Activated CD4-positive, alpha-beta T cell treated with anti-CD3 and anti-CD28 coated beads for 48 hours (primary cell): Measurements from ENCODE around the gene KPRP.

Experiments
- DNase-seq: peaks from one replicate; pipeline ENCODE4 v3.0.0-alpha.2; 2020

The KPRP gene

DNA sequence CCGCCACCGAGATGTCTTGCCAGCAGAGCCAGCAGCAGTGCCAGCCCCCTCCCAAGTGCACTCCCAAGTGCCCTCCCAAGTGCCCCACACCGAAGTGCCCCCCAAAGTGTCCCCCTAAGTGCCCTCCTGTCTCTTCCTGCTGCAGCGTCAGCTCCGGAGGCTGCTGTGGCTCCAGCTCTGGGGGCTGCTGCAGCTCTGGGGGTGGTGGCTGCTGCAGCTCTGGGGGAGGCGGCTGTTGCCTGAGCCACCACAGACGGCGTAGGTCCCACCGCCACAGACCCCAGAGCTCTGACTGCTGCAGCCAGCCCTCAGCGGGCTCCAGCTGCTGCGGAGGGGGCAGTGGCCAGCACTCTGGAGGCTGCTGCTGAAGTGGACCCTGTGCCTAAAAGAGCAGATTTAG lies 18.5 kb downstream of the KPRP start:
- DNase-seq: no peak

DNA sequence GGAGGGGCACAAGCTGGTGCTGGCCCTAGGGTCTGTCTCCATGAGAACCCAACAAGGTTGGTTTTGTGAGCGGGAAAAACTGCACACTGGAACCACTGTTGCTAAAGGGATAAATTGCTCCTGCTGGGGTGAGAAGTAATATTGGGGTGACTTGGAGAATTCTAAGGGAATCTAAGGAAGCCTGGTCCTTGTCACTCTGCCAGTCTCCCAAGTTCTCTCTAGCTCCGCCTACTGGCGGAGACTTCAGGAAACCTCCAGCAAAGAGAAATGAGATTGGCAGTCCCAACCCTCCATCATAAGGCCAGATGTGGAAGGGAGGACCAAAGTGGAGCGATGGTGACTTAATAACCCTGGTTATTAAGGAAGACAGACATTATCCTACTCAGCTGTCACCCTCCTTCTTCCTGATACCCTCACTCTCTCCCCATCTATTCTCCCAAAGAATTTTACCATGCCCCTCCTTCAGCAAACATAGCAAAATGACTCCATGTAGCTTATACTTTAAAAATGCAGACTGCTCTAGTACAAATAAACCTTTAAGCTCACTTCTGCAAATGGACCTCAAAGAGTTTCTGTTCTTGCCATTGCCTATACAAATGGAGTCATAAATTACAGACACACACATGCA lies 19.8 kb downstream of the KPRP start:
- DNase-seq: peak; percentile 15

DNA sequence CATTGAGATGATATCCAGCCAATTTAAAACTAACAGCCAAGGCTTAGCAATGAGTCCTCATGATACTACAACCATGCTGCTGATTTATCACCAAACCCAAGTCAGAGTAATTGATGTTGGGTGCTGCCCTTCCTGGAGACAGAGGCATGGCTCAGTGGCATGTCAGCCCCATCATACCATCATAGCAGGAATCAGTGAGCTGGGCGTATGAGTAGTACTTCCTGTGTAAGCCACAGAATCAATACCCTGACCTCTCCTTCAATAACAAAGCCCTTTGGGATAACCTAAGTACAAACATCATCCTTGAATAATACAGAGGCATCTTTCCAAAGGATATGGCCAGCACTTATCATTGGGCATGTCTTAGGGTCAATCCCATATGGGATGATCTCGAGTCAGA lies 25.3 kb downstream of the KPRP start:
- no peak for DNase-seq

DNA sequence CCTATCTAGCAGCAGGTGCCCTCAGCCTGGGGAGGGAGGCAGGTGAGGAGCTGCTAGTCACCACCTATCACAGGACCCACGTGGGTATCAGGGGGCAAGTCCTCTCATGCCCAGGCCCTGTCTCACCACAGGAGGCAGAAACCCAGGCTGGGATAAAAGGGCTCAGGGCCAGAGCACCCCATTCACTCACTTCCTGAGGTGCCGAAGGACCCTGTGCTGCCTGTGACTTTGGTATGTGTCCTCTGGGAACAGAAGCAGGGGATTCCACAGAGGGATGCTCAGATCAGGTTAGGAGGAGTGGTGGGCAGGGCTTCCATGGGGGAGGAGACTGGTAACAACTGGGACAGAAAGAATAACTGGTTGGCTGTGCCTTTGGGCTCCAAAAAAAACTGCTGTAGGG lies 28.3 kb downstream of the KPRP start, which contains the start of gene LCE1E:
Gene LCE1E, plus strand, starts transcription at position 181 of the 400 bp plus-strand sequence. CDS start 1,043 bp downstream, outside the sequence.
- no peak for DNase-seq

DNA sequence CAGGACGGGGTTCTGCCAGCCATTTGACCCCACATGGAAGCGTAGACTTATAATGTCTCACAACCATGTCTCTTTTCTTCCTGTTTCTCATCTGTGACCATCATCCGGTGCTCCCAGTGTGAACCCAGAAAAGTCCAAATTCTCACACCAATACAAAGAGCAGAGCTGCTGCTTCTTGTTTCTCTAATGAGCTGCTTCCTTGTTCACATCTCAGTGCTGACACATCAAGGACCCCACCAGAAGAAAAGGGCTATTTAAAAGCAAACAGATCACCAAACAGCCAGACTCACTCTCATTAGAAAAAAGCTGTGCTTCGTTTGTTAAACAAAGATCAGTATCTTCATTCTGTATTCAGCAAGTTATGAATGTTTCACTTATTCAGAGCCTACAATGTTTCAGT lies 37.9 kb downstream of the KPRP start:
- DNase-seq: no peak

DNA sequence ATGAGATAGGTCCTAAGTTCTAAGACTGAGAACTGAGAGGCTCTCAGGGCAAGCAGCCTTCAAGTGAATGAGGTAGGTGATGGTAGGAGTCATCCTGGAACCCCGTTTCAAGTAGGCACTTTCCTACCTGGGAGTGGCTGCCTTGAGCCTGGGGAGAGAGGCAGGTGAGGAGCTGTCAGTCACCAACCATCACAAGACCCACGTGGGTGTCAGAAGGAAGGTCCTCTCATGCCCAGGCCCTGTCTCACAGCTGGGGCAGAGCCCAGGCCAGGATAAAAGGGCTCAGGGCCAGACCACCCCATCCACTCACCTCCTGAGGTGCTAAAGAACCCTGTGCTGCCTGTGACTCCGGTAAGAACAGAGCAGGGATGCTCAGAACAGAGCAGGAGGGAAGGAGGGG lies 38.6 kb downstream of the KPRP start, which contains the start of gene LCE1D:
Gene LCE1D, plus strand, starts transcription at position 301 of the 400 bp plus-strand sequence. CDS start 1,074 bp downstream, outside the sequence.
- DNase-seq: no peak

DNA sequence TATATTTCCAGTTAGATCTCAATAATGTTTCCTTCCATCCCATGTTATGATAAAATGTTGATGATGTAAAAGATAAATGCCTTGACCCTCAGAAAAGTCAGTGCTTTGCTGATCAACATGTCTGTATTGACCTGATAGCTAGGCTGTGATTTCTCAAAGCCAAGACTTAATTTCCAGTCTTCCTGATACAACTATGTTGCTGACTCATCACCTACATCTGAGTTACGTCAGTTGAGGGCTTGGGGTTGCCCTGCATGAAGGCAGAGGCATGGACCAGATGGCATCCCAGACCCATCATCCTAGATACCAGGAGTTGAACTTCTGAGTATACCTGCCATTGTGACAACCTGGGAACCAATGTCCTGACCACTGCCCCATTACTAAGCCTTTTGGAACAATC lies 43.5 kb downstream of the KPRP start:
- DNase-seq: no peak

DNA sequence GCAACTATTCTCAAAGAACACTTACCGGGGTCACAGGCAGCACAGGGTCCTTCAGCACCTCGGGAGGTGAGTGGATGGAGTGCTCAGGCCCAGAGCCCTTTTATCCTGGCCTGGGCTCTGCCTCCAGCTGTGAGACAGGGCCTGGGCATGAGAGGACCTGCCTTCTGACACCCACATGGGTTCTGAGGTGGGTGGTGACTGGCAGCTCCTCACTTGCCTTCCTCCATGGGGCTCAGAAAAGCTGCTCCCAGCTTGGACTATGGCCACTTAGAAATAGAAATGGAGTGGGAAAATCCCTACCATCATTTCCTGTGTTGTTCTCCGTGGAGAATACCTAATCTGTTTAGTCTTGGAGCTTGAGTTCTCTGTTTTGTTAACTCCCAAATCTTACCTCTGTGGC lies 48.8 kb downstream of the KPRP start, which contains the start of gene LCE1C:
Gene LCE1C, minus strand, starts transcription at position 76 of the 400 bp plus-strand sequence. CDS start 1,173 bp downstream, outside the sequence.
- no peak for DNase-seq

- no peak for DNase-seq
Measured at GRCh38 chr1:152811050-152811449, 53.2 kb downstream of the KPRP start.
